GM21381 (cell line): ENCODE measurements around the gene DSTYK.
"Not testable (repeated sequence)": the region's sequence is repeated elsewhere in the genome, so short reads cannot be mapped to it uniquely, and the experiment has no call there.

Experiments
- ATAC-seq: cut with Tn5 transposase; IDR thresholded peaks from one replicate; pipeline ENCODE4 v1.9.1; 2021; ENCODE audit warnings: mild to moderate bottlenecking, moderate library complexity; ENCODE audit not compliant: unreplicated experiment

The DSTYK gene

DNA sequence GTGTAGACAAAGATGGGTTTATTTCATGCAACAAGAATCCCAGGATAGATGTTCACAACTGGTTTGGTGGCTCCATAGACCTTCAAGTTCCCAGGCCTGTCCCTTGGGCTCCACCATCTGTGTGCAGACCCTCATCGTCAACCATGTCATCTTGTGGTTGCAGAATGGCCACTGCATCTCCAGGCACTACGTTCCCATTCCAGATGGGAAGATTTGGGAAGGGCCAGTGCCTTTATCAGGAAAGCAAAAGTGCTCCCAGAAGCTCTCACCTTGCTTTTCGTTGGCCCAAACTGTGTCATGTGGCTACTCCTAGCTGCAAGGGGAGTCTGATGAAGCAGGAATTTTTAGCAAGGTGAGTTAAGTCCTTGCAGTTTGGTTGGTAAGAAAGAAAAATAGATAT, 29.1 kb upstream of the DSTYK start:
- ATAC-seq: no peak

- no peak for ATAC-seq
Measured at GRCh38 chr1:205240118-205240517, 28.6 kb upstream of the DSTYK start.

GRCh38 chr1:205239078-205239477, 27.6 kb upstream of the DSTYK start:
- no peak for ATAC-seq

DNA sequence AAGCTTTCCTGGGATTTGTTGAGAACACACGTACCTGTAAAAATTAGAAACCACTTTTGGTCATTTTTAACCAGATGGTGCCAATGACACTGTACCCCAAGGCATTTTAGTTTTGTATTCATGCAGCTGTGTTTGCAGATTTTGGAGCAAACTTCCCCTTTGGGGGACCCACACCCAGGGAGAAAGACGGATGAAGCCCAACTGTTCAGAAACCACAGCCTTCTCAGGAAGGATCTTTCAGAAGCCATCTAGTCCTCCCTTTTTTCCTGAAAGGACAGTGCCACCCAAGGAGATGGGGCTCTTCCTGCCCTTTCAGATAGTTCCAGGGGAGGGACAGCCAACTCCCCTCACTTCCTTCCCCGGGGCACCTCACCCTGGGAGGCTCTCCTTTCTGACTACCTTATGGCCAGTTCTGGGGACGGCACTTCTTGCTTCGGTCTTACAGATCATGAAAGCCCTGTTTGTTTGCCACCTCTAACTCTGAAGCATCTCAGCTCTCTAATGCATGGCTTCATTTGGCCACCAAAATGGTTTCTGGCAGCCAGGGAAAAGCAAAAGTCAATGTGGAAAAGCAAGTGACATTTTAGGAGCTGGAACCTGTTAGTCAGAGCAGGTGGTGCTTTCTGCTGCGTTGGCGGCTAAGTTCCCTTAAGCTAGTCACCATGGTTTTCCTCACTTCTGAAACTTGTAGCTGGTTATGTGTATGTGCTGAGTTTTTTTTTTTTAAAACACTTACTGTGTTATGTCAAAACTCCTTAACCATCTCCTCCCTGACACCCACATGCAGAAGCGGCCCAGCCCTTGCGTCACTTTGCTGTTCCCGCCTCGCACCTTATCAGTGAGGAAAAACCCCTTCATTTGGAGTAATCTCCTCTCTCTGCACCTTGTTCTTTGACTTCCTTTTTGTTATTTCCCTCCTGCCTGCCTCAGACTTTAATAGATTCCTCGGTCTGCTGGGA, 26.3 kb upstream of the DSTYK start:
- ATAC-seq: no peak

GRCh38 chr1:205236951-205237475, 25.5 kb upstream of the DSTYK start:
- no peak for ATAC-seq

DNA sequence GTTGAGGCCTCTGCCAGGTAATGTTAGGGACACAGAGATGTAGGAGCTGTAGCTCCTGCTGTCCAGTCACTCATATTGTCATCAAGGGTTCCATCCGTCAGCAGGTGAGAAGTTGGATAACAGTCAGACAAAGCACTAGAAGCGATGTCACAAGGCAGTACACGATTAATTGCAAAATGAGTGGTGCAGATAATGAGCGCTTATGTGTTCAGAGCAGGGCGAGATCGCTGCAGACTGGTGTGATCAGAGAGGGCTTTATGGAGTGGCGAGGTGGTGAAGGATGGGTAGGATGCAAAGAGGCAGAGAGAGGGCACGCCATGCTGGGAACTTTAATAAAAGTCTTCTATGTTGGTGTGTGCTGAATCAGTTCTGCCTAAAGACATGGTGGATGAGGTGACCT, 25.0 kb upstream of the DSTYK start:
- no peak for ATAC-seq

DNA sequence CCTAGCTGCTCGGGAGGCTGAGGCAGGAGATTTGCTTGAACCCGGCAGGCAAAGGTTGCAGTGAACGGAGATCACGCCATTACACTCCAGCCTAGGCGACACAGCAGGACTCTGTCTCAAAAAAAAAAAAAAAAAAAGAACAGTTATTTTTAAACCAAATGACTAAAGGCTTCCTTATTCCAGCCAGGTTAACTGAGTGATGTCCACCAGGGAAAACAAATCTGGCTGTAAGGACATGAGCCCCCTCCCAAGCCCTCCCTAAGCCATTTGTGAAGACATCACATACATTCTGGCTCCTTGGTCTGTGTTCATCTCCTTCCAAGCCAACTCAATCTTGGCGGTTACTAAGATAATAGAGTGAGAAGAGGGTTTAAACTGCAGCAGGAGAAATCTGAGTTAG, 24.4 kb upstream of the DSTYK start:
- no peak for ATAC-seq

DNA sequence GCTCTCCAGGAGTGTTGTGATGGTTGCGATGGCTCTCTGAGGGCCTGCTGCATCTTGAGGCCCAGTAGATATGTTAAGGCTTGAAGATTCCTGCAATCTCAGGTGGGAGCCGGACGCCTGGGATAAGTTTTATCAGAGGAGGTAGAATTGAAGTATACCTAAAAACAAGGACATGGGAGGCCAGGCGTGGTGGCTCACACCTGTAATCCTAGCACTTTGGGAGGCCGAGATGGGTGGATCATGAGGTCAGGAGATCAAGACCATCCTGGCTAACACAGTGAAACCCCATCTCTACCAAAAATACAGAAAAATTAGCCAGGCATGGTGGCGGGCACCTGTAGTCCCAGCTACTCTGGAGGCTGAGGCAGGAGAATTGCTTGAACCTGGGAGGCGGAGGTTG, 22.5 kb upstream of the DSTYK start:
- not testable (repeated sequence) for ATAC-seq

DNA sequence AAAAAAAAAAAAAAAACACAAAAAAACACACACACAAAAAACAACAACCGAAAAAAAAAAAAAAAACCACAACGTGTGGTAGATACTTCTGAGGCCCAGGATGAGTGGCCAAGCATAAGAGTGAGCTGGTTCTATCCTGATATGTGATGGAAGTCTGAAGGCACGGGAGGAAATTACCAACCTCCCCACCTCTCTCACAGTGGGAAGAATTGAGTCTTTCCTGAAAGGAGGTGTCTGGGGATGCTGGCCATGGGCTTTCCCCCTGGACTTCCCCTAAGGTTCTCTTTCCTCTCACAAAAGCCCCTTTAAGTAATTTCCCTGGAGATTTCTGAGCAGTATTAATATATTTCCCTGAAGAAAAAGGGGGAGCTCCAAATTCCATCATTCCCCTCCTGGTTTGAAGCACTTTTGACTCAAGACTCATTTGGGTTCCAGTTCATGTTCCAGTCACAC, 21.5 kb upstream of the DSTYK start:
- no peak for ATAC-seq

- no peak for ATAC-seq
Measured at GRCh38 chr1:205232127-205232820, 20.8 kb upstream of the DSTYK start.

DNA sequence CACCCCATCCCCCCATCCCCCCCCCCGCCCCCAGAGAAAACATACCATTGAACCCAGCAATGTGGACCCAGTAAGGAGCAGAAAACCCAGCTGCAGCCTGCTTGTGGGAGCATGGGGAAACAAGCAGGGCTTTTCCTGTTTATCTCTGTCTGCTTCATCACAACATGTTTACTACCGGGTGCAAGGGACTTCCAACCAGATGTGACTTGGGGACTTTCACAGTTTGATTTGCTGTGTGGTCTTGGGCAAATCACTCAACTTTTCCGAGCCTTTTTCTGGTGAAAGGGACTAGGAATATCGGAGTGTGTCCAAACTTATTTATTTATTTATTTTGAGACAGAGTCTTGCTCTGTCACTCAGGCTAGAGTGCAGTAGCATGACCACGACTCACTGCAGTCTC, 19.5 kb upstream of the DSTYK start:
- ATAC-seq: no peak

DNA sequence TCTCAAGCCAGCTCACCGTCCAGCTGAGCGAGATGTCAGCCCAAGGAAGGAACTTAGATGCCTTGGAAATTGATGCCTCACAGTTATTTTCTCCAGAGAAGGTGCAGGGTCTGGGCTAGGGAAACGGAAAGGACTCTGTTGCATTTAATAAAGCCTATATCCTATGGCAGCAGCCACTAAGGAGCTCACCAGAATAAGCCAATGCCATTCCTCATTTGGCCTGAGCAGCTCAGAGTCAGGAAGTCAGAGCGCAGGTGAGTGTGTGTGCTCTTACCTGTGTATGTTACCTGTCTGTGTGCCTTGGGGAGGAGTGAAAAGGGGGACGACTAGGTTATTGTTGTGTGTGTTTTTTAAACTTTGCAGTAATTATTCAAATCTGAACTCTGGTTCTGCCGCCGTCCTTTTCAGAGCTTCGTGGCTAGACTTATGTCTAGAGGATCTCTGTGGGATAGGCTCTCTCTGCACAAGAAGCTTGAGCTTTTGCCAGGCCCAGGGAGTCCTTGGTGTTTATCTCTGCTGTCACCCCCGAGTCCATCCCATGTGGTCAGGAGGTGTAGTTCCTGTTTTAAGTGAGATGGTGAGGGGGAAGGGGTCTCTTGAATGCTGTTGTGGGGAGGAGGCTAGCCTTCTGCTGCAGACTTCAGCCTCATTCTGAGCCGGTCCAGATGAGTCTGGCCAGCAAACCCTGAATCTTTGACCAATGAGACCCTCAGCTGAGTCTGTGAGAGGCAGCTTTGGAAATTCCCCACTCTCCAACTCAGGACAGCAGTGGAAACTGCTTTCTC, 18.6 kb upstream of the DSTYK start:
- no peak for ATAC-seq

DNA sequence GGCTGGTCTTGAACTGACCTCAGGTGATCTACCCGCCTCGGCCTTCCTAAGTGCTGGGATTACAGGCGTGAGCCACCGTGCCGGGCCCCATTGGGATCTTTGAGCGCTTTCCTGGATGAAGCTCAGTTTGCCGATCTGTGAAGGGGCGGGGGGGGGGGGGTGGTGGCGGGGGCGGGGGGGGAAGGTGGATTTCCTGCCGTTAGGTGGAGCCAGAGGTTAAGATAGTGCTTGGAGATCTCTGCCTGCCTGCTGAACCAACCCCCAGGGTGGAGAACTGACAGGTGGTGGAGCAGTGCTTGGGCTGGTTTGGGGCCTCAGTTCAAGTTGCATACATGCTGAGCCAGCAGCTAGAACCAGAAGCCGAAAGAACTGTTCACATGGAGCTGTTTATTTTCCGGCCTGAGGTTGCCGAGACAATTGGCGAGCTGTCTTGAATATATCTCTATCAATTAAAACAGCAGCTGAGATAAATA, 17.9 kb upstream of the DSTYK start:
- no peak for ATAC-seq

GRCh38 chr1:205228093-205228521, 16.6 kb upstream of the DSTYK start:
- no peak for ATAC-seq

- ATAC-seq: peak; percentile 70
Measured at GRCh38 chr1:205227584-205228013, 16.1 kb upstream of the DSTYK start, which contains the start of gene TMCC2. TMCC2 (plus strand) TSS chr1:205227946; CDS start chr1:205228565, 619 bp downstream.

- no peak for ATAC-seq
Measured at GRCh38 chr1:205226868-205227583, 15.5 kb upstream of the DSTYK start.

DNA sequence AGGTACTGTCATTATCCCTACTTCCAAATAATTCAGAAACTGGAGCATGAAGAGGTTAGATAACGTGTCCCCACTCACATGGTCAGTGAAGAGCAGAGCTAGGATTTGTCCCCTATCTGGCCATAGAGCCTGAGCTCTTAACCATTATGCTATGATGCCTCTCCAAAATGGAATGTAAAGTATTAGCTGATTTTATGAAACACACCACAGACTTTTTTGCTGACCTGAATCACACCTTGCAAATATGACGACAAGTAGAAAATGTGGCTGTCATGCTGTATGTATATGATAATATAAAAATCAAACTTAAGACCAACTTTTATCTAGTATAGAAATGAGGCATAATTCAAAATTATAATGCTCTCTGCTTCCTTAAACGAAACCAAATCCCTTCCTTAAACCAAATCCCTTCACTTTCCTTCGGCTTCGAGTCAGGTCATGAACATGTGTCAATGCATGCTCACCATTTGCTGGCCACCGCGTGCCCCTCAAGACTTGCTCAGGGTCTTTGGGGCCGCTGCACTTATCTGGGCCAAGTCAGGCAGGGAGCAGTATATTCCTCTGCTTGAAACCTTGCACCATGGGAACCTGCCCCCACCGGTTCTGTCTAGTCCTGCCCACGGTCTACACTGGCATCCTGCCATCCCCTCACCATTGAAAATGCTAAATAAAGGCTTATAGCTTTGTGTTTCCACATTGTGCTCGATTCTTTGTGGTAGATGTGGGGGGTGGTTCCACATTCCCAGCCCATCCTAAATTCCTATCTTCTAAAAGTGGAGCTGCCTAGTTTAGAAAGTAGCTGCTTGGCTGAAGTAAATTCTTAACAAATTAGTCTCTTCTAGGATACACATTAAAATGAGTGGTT, 14.6 kb upstream of the DSTYK start:
- no peak for ATAC-seq

- ATAC-seq: no peak
Measured at GRCh38 chr1:205224736-205225135, 13.2 kb upstream of the DSTYK start.

- ATAC-seq: no peak
Measured at GRCh38 chr1:205220421-205220820, 8.9 kb upstream of the DSTYK start.
